ENCODE measurements around the gene ZNF668. TPM values are rescaled to one million over a fixed set of nuclear protein-coding genes. Genes with fewer than 3 reads are reported as not detected.

The ZNF668 gene
- total and polyA plus RNA-seq, 4 donors: 4.0 to 13.2 (median 10.7) TPM

DNA sequence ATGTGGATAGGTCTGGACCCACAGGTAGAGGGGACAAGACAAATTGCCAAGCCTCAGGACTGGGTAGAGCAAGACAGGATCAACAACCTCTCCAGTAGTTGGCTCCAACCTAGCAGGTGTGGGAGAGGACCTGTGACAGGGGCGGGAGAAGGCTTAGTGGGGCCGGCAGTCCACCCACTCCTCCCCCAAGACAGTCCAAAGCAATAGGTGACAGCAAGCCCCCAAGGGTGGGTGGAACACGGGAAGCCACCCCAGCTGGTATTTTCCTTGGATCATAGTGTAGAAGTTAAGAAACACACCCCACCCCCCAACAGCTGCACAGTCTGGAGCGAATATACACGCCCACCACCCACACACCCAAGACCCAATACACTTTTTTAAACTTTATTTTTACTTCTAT, 44.8 kb downstream of the ZNF668 start:
- peaks cover 0 to 4% (median 0%) of the 10 kb centered on the region in 4 donors for H3K36me3 ChIP-seq (ENCODE audit: control insufficient read depth in 4 of 4, insufficient read depth in 4 of 4, low read length in 4 of 4)
- no peaks in the 10 kb centered on the region for H3K9me3 ChIP-seq (ENCODE audit: control insufficient read depth in 4 of 4, insufficient read depth in 3 of 4, low read length in 3 of 4)
- WGBS, 2 donors: 89 to 95% methylated on average over 5 of the region's 5 CpGs
- DNase-seq (no peak), ATAC-seq (ENCODE audit: insufficient read depth, low FRiP score) (no peak)
- peaks cover under 1 to 9% (median 4%) of the 10 kb centered on the region in 5 donors for H3K4me1 ChIP-seq (ENCODE audit: control insufficient read depth in 5 of 5, insufficient read depth in 5 of 5, low read length in 5 of 5)
- H3K27me3 ChIP-seq (ENCODE audit: control insufficient read depth in 3 of 3, insufficient read depth in 3 of 3, low read length in 2 of 3): no peaks in the 10 kb centered on the region
- TF ChIP-seq, protein P1, sequence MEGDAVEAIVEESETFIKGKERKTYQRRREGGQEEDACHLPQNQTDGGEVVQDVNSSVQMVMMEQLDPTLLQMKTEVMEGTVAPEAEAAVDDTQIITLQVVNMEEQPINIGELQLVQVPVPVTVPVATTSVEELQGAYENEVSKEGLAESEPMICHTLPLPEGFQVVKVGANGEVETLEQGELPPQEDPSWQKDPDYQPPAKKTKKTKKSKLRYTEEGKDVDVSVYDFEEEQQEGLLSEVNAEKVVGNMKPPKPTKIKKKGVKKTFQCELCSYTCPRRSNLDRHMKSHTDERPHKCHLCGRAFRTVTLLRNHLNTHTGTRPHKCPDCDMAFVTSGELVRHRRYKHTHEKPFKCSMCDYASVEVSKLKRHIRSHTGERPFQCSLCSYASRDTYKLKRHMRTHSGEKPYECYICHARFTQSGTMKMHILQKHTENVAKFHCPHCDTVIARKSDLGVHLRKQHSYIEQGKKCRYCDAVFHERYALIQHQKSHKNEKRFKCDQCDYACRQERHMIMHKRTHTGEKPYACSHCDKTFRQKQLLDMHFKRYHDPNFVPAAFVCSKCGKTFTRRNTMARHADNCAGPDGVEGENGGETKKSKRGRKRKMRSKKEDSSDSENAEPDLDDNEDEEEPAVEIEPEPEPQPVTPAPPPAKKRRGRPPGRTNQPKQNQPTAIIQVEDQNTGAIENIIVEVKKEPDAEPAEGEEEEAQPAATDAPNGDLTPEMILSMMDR (IDR thresholded peaks at IDR 0.05; ENCODE audit: control extremely low read depth, extremely low read depth): no peak
- no peak overlapping the region for H3K9ac ChIP-seq (ENCODE audit: insufficient read depth in 1 of 2, low read length in 2 of 2)
- H3K27ac ChIP-seq (ENCODE audit: low read depth in 1 of 2, low read length in 1 of 2): no peak overlapping the region
- H3K4me3 ChIP-seq: no peak overlapping the region

- H3K27ac ChIP-seq (ENCODE audit: low read depth in 1 of 2, low read length in 1 of 2): peak overlapping the region in 1 of 2 donors; percentile 43
- DNase-seq (no peak), ATAC-seq (ENCODE audit: insufficient read depth, low FRiP score) (no peak)
- H3K4me1 ChIP-seq (ENCODE audit: control insufficient read depth in 5 of 5, insufficient read depth in 5 of 5, low read length in 5 of 5): no peaks in the 10 kb centered on the region
- TF ChIP-seq, protein P1 (IDR thresholded peaks at IDR 0.05; ENCODE audit: control extremely low read depth, extremely low read depth): no peak
- H3K36me3 ChIP-seq (ENCODE audit: control insufficient read depth in 4 of 4, insufficient read depth in 4 of 4, low read length in 4 of 4): no peaks in the 10 kb centered on the region
- WGBS, 2 donors: 60 to 73% methylated on average over 5 of the region's 5 CpGs
- no peaks in the 10 kb centered on the region for H3K27me3 ChIP-seq (ENCODE audit: control insufficient read depth in 3 of 3, insufficient read depth in 3 of 3, low read length in 2 of 3)
- H3K9ac ChIP-seq (ENCODE audit: insufficient read depth in 1 of 2, low read length in 2 of 2): no peak overlapping the region
- H3K4me3 ChIP-seq: no peak overlapping the region
- H3K9me3 ChIP-seq (ENCODE audit: control insufficient read depth in 4 of 4, insufficient read depth in 3 of 4, low read length in 3 of 4): no peaks in the 10 kb centered on the region
Observed at GRCh38 chr16:31025339-31025738, 48.7 kb downstream of the ZNF668 start.

GRCh38 chr16:31023627-31024226, 50.3 kb downstream of the ZNF668 start:
- TF ChIP-seq, protein P1 (IDR thresholded peaks at IDR 0.05; ENCODE audit: control extremely low read depth, extremely low read depth): no peak
- DNase-seq (no peak), ATAC-seq (ENCODE audit: insufficient read depth, low FRiP score) (no peak)
- Histone ChIP-seq H3K4me1 (ENCODE audit: control insufficient read depth in 5 of 5, insufficient read depth in 5 of 5, low read length in 5 of 5) (no peaks in the 10 kb centered on the region), H3K9ac (ENCODE audit: insufficient read depth in 1 of 2, low read length in 2 of 2) (no peak overlapping the region), H3K9me3 (ENCODE audit: control insufficient read depth in 4 of 4, insufficient read depth in 3 of 4, low read length in 3 of 4) (no peaks in the 10 kb centered on the region), H3K27me3 (ENCODE audit: control insufficient read depth in 3 of 3, insufficient read depth in 3 of 3, low read length in 2 of 3) (no peaks in the 10 kb centered on the region), H3K27ac (ENCODE audit: low read depth in 1 of 2, low read length in 1 of 2) (no peak overlapping the region), H3K36me3 (ENCODE audit: control insufficient read depth in 4 of 4, insufficient read depth in 4 of 4, low read length in 4 of 4) (no peaks in the 10 kb centered on the region), H3K4me3 (no peak overlapping the region)
- WGBS, 2 donors: 73 to 80% methylated on average over 6 of the region's 6 CpGs

DNA sequence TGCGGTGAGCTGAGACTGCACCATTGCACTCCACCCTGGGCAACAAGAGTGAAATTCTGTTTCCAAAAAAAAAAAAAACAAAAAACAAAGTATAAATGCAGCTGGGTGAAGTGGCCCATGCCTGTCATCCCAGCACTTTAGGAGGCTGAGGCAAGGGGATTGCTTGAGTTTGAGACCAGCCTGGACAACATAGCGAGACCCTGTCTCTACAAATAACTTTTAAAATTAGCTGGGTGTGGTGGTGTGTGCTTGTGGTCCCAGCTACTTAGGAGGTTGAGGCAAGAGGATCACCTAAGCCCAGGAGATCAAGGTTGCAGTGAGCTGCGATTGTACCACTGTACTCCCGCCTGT, 50.8 kb downstream of the ZNF668 start:
- no peak for ATAC-seq (ENCODE audit: insufficient read depth, low FRiP score)
- Histone ChIP-seq H3K9me3 (ENCODE audit: control insufficient read depth in 4 of 4, insufficient read depth in 3 of 4, low read length in 3 of 4) (no peaks in the 10 kb centered on the region), H3K27me3 (ENCODE audit: control insufficient read depth in 3 of 3, insufficient read depth in 3 of 3, low read length in 2 of 3) (no peaks in the 10 kb centered on the region), H3K4me3 (no peak overlapping the region), H3K4me1 (ENCODE audit: control insufficient read depth in 5 of 5, insufficient read depth in 5 of 5, low read length in 5 of 5) (no peaks in the 10 kb centered on the region), H3K36me3 (ENCODE audit: control insufficient read depth in 4 of 4, insufficient read depth in 4 of 4, low read length in 4 of 4) (no peaks in the 10 kb centered on the region), H3K9ac (ENCODE audit: insufficient read depth in 1 of 2, low read length in 2 of 2) (no peak overlapping the region), H3K27ac (ENCODE audit: low read depth in 1 of 2, low read length in 1 of 2) (no peak overlapping the region)
- TF ChIP-seq, protein P1 (IDR thresholded peaks at IDR 0.05; ENCODE audit: control extremely low read depth, extremely low read depth): no peak
- 92 to 98% methylated on average over 4 of the region's 4 CpGs for WGBS, 2 donors
- DNase-seq: no peak
